ENCODE measurements around the gene ZNF473. TPM values are rescaled to one million over a fixed set of nuclear protein-coding genes. Genes with fewer than 3 reads are reported as not detected.

Gene ZNF473
- total and polyA plus RNA-seq, 2 donors (not counting 3 experiments of a cell fraction or from before 2014, with no cell fraction given), result 3.8 to 8.7 TPM

- peaks cover 0 to 10% of the 10 kb centered on the region in 2 experiments for H3K36me3 ChIP-seq (ENCODE audit: control insufficient read depth in 2 of 2, extremely low read depth in 1 of 2, insufficient read depth in 2 of 2, low read length in 2 of 2)
- no peak overlapping the region for H3K27ac ChIP-seq (ENCODE audit: insufficient read depth, low read depth, low read length)
- no peaks in the 10 kb centered on the region for H3K9me3 ChIP-seq (replicated peaks; ENCODE audit: control insufficient read depth, insufficient read depth, low read length)
- H3K4me3 ChIP-seq (replicated peaks in 1 of 3; ENCODE audit: insufficient read depth in 1 of 3, low read depth in 1 of 3, low read length in 3 of 3), result no peak overlapping the region
- H3K4me2 ChIP-seq (ENCODE audit: insufficient read depth, low read length), result no peak overlapping the region
- no peaks in the 10 kb centered on the region for H4K20me1 ChIP-seq (replicated peaks; ENCODE audit: control insufficient read depth, extremely low read depth, insufficient read depth, low read length)
- intact Hi-C loops (cut with micrococcal nuclease) (no loop called here), dilution Hi-C loops (cut with MboI; ENCODE audit: extremely low pct_ligation_motif_present, low sequenced_read_pairs) (no loop called here)
- no peaks in the 10 kb centered on the region for H3K4me1 ChIP-seq (ENCODE audit: control insufficient read depth, extremely low read depth, insufficient read depth, low read length)
- no peaks in the 10 kb centered on the region for H3K79me2 ChIP-seq (ENCODE audit: control insufficient read depth, insufficient read depth, low read length)
- POLR2A ChIA-PET, result interaction anchor here (1.1 kb wide), 1 partner anchor 11 kb away, joined by 13 read pairs; no protein-coding TSS in a partner anchor
- DNase-seq (ENCODE audit: low read depth, low spot score) (no peak), FAIRE-seq (no peak)
- H3K9ac ChIP-seq (replicated peaks; ENCODE audit: extremely low read depth, insufficient read depth, low read length), result no peak overlapping the region
- CTCF ChIA-PET, result interaction anchor here (0.9 to 2.2 kb wide), 3 partner anchors 12 to 51 kb away, joined by 3 to 8 read pairs (median 3); no protein-coding TSS in a partner anchor
- BruUV-seq (replicated peaks), result no TSS peak
- TF ChIP-seq EZH2 (IDR thresholded peaks at IDR 0.05; ENCODE audit: borderline replicate concordance, low read depth, low read length, severe bottlenecking), result no peak
- no peak for TF ChIP-seq MYC (IDR thresholded peaks at IDR 0.05; ENCODE audit: low read depth, low read length)
- no peak for TF ChIP-seq POLR2A (IDR thresholded peaks at IDR 0.05; ENCODE audit: low read depth, low read length)
- no peak for TF ChIP-seq JUN (IDR thresholded peaks at IDR 0.05; ENCODE audit: borderline replicate concordance, insufficient read depth, insufficient read length, low read depth)
- TF ChIP-seq POLR2AphosphoS5 (IDR thresholded peaks at IDR 0.05; ENCODE audit: insufficient read depth, low read depth, low read length), result no peak
- TF ChIP-seq, protein P1, sequence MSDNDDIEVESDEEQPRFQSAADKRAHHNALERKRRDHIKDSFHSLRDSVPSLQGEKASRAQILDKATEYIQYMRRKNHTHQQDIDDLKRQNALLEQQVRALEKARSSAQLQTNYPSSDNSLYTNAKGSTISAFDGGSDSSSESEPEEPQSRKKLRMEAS (IDR thresholded peaks at IDR 0.05; ENCODE audit: insufficient read depth, insufficient read length), result no peak
- no peak for TF ChIP-seq CTCF (IDR thresholded peaks at IDR 0.05; ENCODE audit: extremely low read depth in 1 of 2, insufficient read depth in 1 of 2, low read depth in 1 of 2, low read length in 2 of 2)
- TF ChIP-seq GATA2 (IDR thresholded peaks at IDR 0.05; ENCODE audit: insufficient read depth, insufficient read length, low read depth, low read length), result no peak
- no peak for TF ChIP-seq FOS (IDR thresholded peaks at IDR 0.05; ENCODE audit: borderline replicate concordance, insufficient read depth, low read length)
- H3K9me1 ChIP-seq (replicated peaks; ENCODE audit: control insufficient read depth, extremely low read depth, insufficient read depth, low read length), result no peaks in the 10 kb centered on the region
- H3K27me3 ChIP-seq (ENCODE audit: control insufficient read depth in 2 of 2, insufficient read depth in 2 of 2, low read length in 2 of 2), result no peaks in the 10 kb centered on the region
- H2AFZ ChIP-seq (ENCODE audit: low read depth, low read length), result no peak overlapping the region
Measured at GRCh38 chr19:49988007-49988406, 37.8 kb upstream of the ZNF473 start.
